ENCODE data around the gene ALOX12B.

- TF ChIP-seq, protein P1, sequence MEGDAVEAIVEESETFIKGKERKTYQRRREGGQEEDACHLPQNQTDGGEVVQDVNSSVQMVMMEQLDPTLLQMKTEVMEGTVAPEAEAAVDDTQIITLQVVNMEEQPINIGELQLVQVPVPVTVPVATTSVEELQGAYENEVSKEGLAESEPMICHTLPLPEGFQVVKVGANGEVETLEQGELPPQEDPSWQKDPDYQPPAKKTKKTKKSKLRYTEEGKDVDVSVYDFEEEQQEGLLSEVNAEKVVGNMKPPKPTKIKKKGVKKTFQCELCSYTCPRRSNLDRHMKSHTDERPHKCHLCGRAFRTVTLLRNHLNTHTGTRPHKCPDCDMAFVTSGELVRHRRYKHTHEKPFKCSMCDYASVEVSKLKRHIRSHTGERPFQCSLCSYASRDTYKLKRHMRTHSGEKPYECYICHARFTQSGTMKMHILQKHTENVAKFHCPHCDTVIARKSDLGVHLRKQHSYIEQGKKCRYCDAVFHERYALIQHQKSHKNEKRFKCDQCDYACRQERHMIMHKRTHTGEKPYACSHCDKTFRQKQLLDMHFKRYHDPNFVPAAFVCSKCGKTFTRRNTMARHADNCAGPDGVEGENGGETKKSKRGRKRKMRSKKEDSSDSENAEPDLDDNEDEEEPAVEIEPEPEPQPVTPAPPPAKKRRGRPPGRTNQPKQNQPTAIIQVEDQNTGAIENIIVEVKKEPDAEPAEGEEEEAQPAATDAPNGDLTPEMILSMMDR (IDR thresholded peaks at IDR 0.05), result no peak
- TF ChIP-seq EZH2 (IDR thresholded peaks at IDR 0.05; ENCODE audit: borderline replicate concordance, insufficient read depth, low read depth, low read length, poor library complexity, severe bottlenecking), result no peak
These were observed 31.7 kb downstream of the ALOX12B start for GRCh38 chr17:8055851-8056231.

Measured in B cell (primary cell).